PFSK-1 (cell line): ENCODE results near the gene SERINC3.

Experiments used
- FOXP2 ChIP-seq: optimal IDR thresholded peaks from 2 replicates; pipeline ENCODE3; 2011; ENCODE audit warnings: borderline replicate concordance, control low read depth, inconsistent platforms; ENCODE audit not compliant: insufficient read depth; ENCODE audit errors: extremely low read length, extremely low read depth
- POLR2AphosphoS5 ChIP-seq: IDR thresholded peaks from 2 replicates; pipeline ENCODE4 v1.6.1; 2012; ENCODE audit warnings: low read depth, mild to moderate bottlenecking, control low read depth, low read length, moderate library complexity
- REST ChIP-seq, 2 experiments: IDR thresholded peaks; 2 replicates each; pipeline versions ENCODE4 v1.6.1 to v1.8.0; 2011 to 2012; ENCODE audit warnings: low read depth in 2 of 2, low read length in 2 of 2, control low read depth in 1 of 2, inconsistent platforms in 1 of 2, mild to moderate bottlenecking in 1 of 2, moderate library complexity in 1 of 2; ENCODE audit not compliant: insufficient read depth in 1 of 2
- SIN3A ChIP-seq: IDR thresholded peaks from 2 replicates; pipeline ENCODE4 v1.6.1; 2012; ENCODE audit warnings: mild to moderate bottlenecking, low read length, moderate library complexity, borderline replicate concordance; ENCODE audit not compliant: insufficient read depth
- TAF1 ChIP-seq: IDR thresholded peaks from 2 replicates; pipeline ENCODE4 v1.6.1; 2012; ENCODE audit warnings: low read length, control low read depth, borderline replicate concordance; ENCODE audit not compliant: insufficient read depth

SERINC3 gene

GRCh38 chr20:44488551-44488950 lies 33.3 kb downstream of the SERINC3 start:
- no peak for TF ChIP-seq REST (IDR thresholded peaks at IDR 0.05; ENCODE audit: insufficient read depth in 1 of 2, low read depth in 2 of 2, low read length in 2 of 2)
- TF ChIP-seq SIN3A, result no peak
- TF ChIP-seq TAF1, result no peak
- TF ChIP-seq POLR2AphosphoS5, result no peak
- no peak for TF ChIP-seq FOXP2

- TF ChIP-seq FOXP2 (no peak), SIN3A (no peak), POLR2AphosphoS5 (no peak)
Observed at GRCh38 chr20:44485830-44486198, 36.1 kb downstream of the SERINC3 start.

- TF ChIP-seq POLR2AphosphoS5 (no peak), TAF1 (no peak), REST (IDR thresholded peaks at IDR 0.05; ENCODE audit: insufficient read depth in 1 of 2, low read depth in 2 of 2, low read length in 2 of 2) (no peak), SIN3A (no peak), FOXP2 (no peak)
Observed at GRCh38 chr20:44485078-44485829, 36.6 kb downstream of the SERINC3 start.

GRCh38 chr20:44483112-44483511 lies 38.8 kb downstream of the SERINC3 start:
- TF ChIP-seq TAF1, result no peak
- no peak for TF ChIP-seq REST (IDR thresholded peaks at IDR 0.05; ENCODE audit: insufficient read depth in 1 of 2, low read depth in 2 of 2, low read length in 2 of 2)
- no peak for TF ChIP-seq FOXP2
- no peak for TF ChIP-seq SIN3A

GRCh38 chr20:44481719-44482416 lies 40.0 kb downstream of the SERINC3 start:
- TF ChIP-seq SIN3A (no peak), FOXP2 (no peak), POLR2AphosphoS5 (no peak), REST (IDR thresholded peaks at IDR 0.05; ENCODE audit: insufficient read depth in 1 of 2, low read depth in 2 of 2, low read length in 2 of 2) (no peak), TAF1 (no peak)
